ENCODE results near the gene SYNGAP1.

SYNGAP1 gene

GRCh38 chr6:33424855-33425667 lies 5.2 kb downstream of the SYNGAP1 start:
- FAIRE-seq, result no peak

- no peak for FAIRE-seq
These were observed 6.1 kb downstream of the SYNGAP1 start for GRCh38 chr6:33425668-33426577.

GRCh38 chr6:33426590-33427511 lies 7.0 kb downstream of the SYNGAP1 start:
- FAIRE-seq, result no peak

GRCh38 chr6:33427585-33428223 lies 7.8 kb downstream of the SYNGAP1 start:
- no peak for FAIRE-seq

- FAIRE-seq, result no peak
These were observed 8.5 kb downstream of the SYNGAP1 start for GRCh38 chr6:33428224-33428965.

GRCh38 chr6:33428966-33429749 lies 9.3 kb downstream of the SYNGAP1 start:
- no peak for FAIRE-seq

- no peak for FAIRE-seq
These were observed 9.8 kb downstream of the SYNGAP1 start for GRCh38 chr6:33429750-33430052.

GRCh38 chr6:33430334-33430733 lies 10.5 kb downstream of the SYNGAP1 start:
- no peak for FAIRE-seq

GRCh38 chr6:33430991-33431879 lies 11.4 kb downstream of the SYNGAP1 start:
- FAIRE-seq, result no peak

GRCh38 chr6:33431880-33432541 lies 12.1 kb downstream of the SYNGAP1 start:
- FAIRE-seq, result no peak

- no peak for FAIRE-seq
These were observed 12.7 kb downstream of the SYNGAP1 start for GRCh38 chr6:33432546-33432945.

GRCh38 chr6:33433001-33433543 lies 13.2 kb downstream of the SYNGAP1 start:
- no peak for FAIRE-seq

- no peak for FAIRE-seq
These were observed 13.8 kb downstream of the SYNGAP1 start for GRCh38 chr6:33433544-33434191.

GRCh38 chr6:33434961-33435360 lies 15.1 kb downstream of the SYNGAP1 start:
- no peak for FAIRE-seq

- no peak for FAIRE-seq
These were observed 17.8 kb downstream of the SYNGAP1 start for GRCh38 chr6:33437666-33438065.

- FAIRE-seq, result no peak
These were observed 19.2 kb downstream of the SYNGAP1 start for GRCh38 chr6:33438978-33439594.

- no peak for FAIRE-seq
These were observed 20.2 kb downstream of the SYNGAP1 start for GRCh38 chr6:33439956-33440648.
